K562 (cell line): Measurements from ENCODE around the gene GARNL3. TPM values are rescaled to one million over a fixed set of nuclear protein-coding genes. Genes with fewer than 3 reads are reported as not detected.

Experiments
- AFF4 ChIP-seq: sonication (generic); formaldehyde crosslinking; IDR thresholded peaks from 2 replicates; pipeline ENCODE4 v1.8.0; 2023; ENCODE audit warnings: mild to moderate bottlenecking, missing genetic modification reagents
- BRF1 ChIP-seq: IDR thresholded peaks from 3 replicates; pipeline ENCODE4 v1.6.1; 2011; ENCODE audit warnings: borderline replicate concordance, mild to moderate bottlenecking; ENCODE audit not compliant: insufficient read length; ENCODE audit errors: extremely low read depth
- CTCFL ChIP-seq: IDR thresholded peaks from 2 replicates; pipeline ENCODE4 v1.6.1; 2011; ENCODE audit warnings: borderline replicate concordance, low read depth, mild to moderate bottlenecking, moderate library complexity, low read length; ENCODE audit not compliant: insufficient read depth, poor library complexity, severe bottlenecking
- DNMT1 ChIP-seq: fragments of 450-650 bp; IDR thresholded peaks from 2 replicates; pipeline ENCODE4 v1.6.1; 2016; ENCODE audit warnings: antibody characterized with exemption, mild to moderate bottlenecking
- FOSL1 ChIP-seq: fragments of 200-800 bp; sonication (Bioruptor generic); conservative IDR thresholded peaks from 2 replicates; pipeline ENCODE4 v1.6.1; 2016; ENCODE audit warnings: missing genetic modification characterization, missing compliant biosample characterization
- HEY1 ChIP-seq: fragments of 250-450 bp; sonication (Bioruptor Pico); IDR thresholded peaks from 2 replicates; pipeline ENCODE4 v1.5.0; 2020; ENCODE audit warnings: mild to moderate bottlenecking, moderate library complexity, borderline replicate concordance
- HNRNPK ChIP-seq: fragments of 200-400 bp; formaldehyde crosslinking; IDR thresholded peaks from one replicate; pipeline ENCODE4 v1.6.1; 2018; ENCODE audit warnings: mild to moderate bottlenecking, low read depth, low read length; ENCODE audit not compliant: poor library complexity, severe bottlenecking
- ID3 ChIP-seq, 2 experiments: fragments of 250-450 bp in 1 of 2; fragments of 450-650 bp in 1 of 2; sonication (Bioruptor Pico) in 1 of 2; IDR thresholded peaks; 2 replicates each; pipeline versions ENCODE4 v1.6.1 to v1.8.0; 2016 to 2021; ENCODE audit warnings: mild to moderate bottlenecking in 2 of 2, moderate library complexity in 2 of 2, missing compliant biosample characterization in 1 of 2, missing genetic modification characterization in 1 of 2
- LCOR ChIP-seq: sonication (generic); formaldehyde crosslinking; IDR thresholded peaks from 2 replicates; pipeline ENCODE4 v1.8.0; 2022; ENCODE audit warnings: mild to moderate bottlenecking, missing genetic modification reagents
- MED1 ChIP-seq: sonication (generic); formaldehyde crosslinking; IDR thresholded peaks from 2 replicates; pipeline ENCODE4 v1.8.1; 2023; ENCODE audit warnings: missing genetic modification reagents, borderline replicate concordance
- NELFE ChIP-seq: IDR thresholded peaks from 2 replicates; pipeline ENCODE4 v1.6.1; 2011; ENCODE audit warnings: mild to moderate bottlenecking; ENCODE audit not compliant: insufficient read depth, insufficient read length
- NEUROD1 ChIP-seq: fragments of 150-350 bp; IDR thresholded peaks from 2 replicates; pipeline ENCODE4 v1.6.1; 2014; ENCODE audit warnings: borderline replicate concordance, low read length, low read depth; ENCODE audit not compliant: partially characterized antibody
- PKNOX1 ChIP-seq: fragments of 450-650 bp; IDR thresholded peaks from 2 replicates; pipeline ENCODE4 v1.6.1; 2016
- RB1 ChIP-seq: fragments of 450-650 bp; IDR thresholded peaks from 2 replicates; pipeline ENCODE4 v1.6.1; 2017; ENCODE audit warnings: low read depth, mild to moderate bottlenecking
- SMAD1 ChIP-seq: fragments of 150-350 bp; IDR thresholded peaks from 2 replicates; pipeline ENCODE4 v1.6.1; 2014; ENCODE audit warnings: low read length, low read depth; ENCODE audit not compliant: partially characterized antibody
- SRF ChIP-seq, 2 experiments: fragments of 250-450, 450-650 bp in 1 of 2; sonication (Bioruptor Pico) in 1 of 2; sonication (generic) in 1 of 2; formaldehyde crosslinking; IDR thresholded peaks; 2 replicates each; pipeline versions ENCODE4 v1.5.0 to v1.5.1; 2020 to 2022; ENCODE audit warnings: mild to moderate bottlenecking in 1 of 2, missing genetic modification reagents in 1 of 2
- ZNF146 ChIP-seq: IDR thresholded peaks from one replicate; pipeline ENCODE4 v1.6.1; 2018; ENCODE audit warnings: missing compliant biosample characterization; ENCODE audit not compliant: unreplicated experiment
- ZNF583 ChIP-seq: fragments of 250-450 bp; sonication (Bioruptor Pico); IDR thresholded peaks from 2 replicates; pipeline ENCODE4 v1.4.0; 2020
- ZNF766 ChIP-seq: fragments of 200-800 bp; sonication (Bioruptor generic); conservative IDR thresholded peaks from 2 replicates; pipeline ENCODE4 v1.6.1; 2016; ENCODE audit warnings: missing genetic modification characterization, missing compliant biosample characterization
- polyA plus RNA-seq, 8 experiments: library from polyadenylated mRNA; depleted of rRNA in 4 of 8; stranded (reverse) in 5 of 8; unstranded in 3 of 8; fragments of >200 nt; fragmentation: Nextera tagmentation in 2 of 8; fragmentation: Illumina TruSeq in 1 of 8; extraction: Ambion mirVana in 2 of 8; extraction: Trizol in 1 of 8; gene quantifications; 2 replicates each; pipeline versions ENCODE4 v1.2.1 to v1.2.3, GENCODE V29; 2011 to 2014; ENCODE audit warnings: inconsistent platforms in 1 of 8, missing spikeins in 1 of 8
- total RNA-seq, 7 experiments: library from RNA; depleted of rRNA in 6 of 7; stranded (reverse); fragments of >200 nt in 6 of 7; fragmentation: Illumina TruSeq in 2 of 7; extraction: Trizol in 2 of 7; gene quantifications; 2 replicates each; pipeline versions ENCODE4 v1.2.1 to v1.2.3, GENCODE V29; 2011 to 2021; ENCODE audit warnings: low replicate concordance in 1 of 7

Gene GARNL3
- total and polyA plus RNA-seq, 9 of the 15 experiments (the other 6 are each of a cell fraction or from before 2014, with no cell fraction given) = 0.35 to 2.7 (median 1.6) TPM

- TF ChIP-seq AFF4 (CRISPR knock-in tag) (no peak), LCOR (0 out of 2 replicates have a peak, but pooled peaks have one; percentile 49), ZNF146 (CRISPR knock-in tag) (no peak), SMAD1 (no peak), PKNOX1 (peak; percentile 54), HNRNPK (no peak), NELFE (no peak), MED1 (CRISPR knock-in tag) (no peak), HEY1 (no peak), ZNF583 (no peak), SRF (CRISPR knock-in tag; IDR thresholded peaks at IDR 0.05) (no peak), RB1 (no peak), FOSL1 (tag) (no peak), NEUROD1 (peak; percentile 28), BRF1 (no peak), ID3 (CRISPR knock-in tag; IDR thresholded peaks at IDR 0.05) (no peak), ID3 (tag; IDR thresholded peaks at IDR 0.05) (no peak), CTCFL (no peak), DNMT1 (no peak), ZNF766 (CRISPR knock-in tag) (no peak)
Measured at GRCh38 chr9:127224178-127224882, 40.2 kb upstream of the GARNL3 start (continued).
